ENCODE measurements around the gene SERPINA5. TPM values are rescaled to one million over a fixed set of nuclear protein-coding genes. Genes with fewer than 3 reads are reported as not detected.
A peak's percentile ranks its signal among the peaks of the same experiment; 100 is the strongest.

Gene SERPINA5
- total and polyA plus RNA-seq, 2 of the 13 experiments (the other 11 are each of a cell fraction or from before 2014, with no cell fraction given) = 449 to 498 TPM

DNA sequence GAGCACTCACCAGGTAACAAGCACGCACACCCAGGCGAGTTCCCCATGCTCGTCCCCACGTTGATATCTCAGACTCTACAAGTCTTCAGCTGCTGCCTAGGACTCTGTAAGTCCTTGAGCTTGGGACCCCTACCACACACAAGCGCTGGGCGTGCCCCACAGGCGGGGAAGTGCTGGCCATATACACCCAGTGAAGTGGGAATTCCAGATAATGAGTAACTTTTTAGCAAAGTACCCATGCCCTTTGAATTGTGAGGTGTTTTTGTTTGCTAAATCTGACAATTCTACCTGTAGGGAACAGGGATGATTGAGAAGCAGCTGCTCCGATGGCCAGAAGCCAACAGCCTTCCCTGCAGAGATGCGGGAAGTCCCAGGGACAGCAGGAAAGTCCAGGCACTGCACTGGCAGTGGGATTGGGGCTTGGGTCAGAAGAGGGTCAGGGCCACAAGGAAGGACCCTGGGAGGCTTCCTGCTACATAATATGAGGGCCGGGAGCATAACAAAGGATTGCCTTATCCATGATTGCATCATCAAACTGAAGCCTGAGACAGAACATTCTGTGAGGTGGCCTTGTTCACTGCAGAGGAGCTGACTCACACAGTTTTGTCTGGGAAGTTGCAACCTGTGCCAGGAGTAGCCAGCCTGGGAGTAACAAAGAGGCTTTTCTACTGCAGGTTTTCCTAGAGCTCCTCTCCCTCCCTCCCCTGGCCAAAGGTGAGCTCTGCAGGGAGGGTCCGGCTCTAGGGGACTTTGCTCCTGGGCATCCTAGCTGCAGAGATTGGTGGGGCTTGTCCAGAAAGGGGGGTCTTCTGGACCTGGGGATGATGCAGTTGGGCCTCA is 17.8 kb downstream of the SERPINA5 start (continued):
- TF ChIP-seq POLR2G (IDR thresholded peaks at IDR 0.05; ENCODE audit: low read depth, low read length) = peak; percentile 59; the same call in 1 of the 2 replicates
- TF ChIP-seq ZNF101 (CRISPR knock-in tag; IDR thresholded peaks at IDR 0.05; ENCODE audit: borderline replicate concordance, low read depth) = no peak
- TF ChIP-seq ZNF124 (CRISPR knock-in tag; IDR thresholded peaks at IDR 0.05) = peak; percentile 72; the same call in 1 of the 2 replicates
- peak; percentile 72; the same call in 1 of the 2 replicates for TF ChIP-seq DNMT3B (CRISPR knock-in tag; conservative IDR thresholded peaks at IDR 0.05)
- TF ChIP-seq, protein P1, sequence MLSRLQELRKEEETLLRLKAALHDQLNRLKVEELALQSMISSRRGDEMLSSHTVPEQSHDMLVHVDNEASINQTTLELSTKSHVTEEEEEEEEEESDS (CRISPR knock-in tag; IDR thresholded peaks at IDR 0.05; ENCODE audit: borderline replicate concordance) = 0 out of 2 replicates have a peak, but pooled peaks have one; percentile 41
- TF ChIP-seq MIER3 (CRISPR knock-in tag; IDR thresholded peaks at IDR 0.05; ENCODE audit: borderline replicate concordance) = peak; percentile 81
- TF ChIP-seq RBM22 (optimal IDR thresholded peaks at IDR 0.05; ENCODE audit: low read length) = no peak
- no peak for TF ChIP-seq JARID2 (CRISPR knock-in tag; IDR thresholded peaks at IDR 0.05; ENCODE audit: insufficient replicate concordance)
- TF ChIP-seq ZSCAN20 (CRISPR knock-in tag; IDR thresholded peaks at IDR 0.05; ENCODE audit: borderline replicate concordance) = peak; percentile 67; the same call in 1 of the 2 replicates
- TF ChIP-seq FOXK2 (IDR thresholded peaks at IDR 0.05) = peak; percentile 65; the same call in 1 of the 2 replicates
- peak; percentile 86 for TF ChIP-seq ATF1 (CRISPR knock-in tag; IDR thresholded peaks at IDR 0.05)
- TF ChIP-seq POLR2A (IDR thresholded peaks at IDR 0.05; ENCODE audit: insufficient read depth in 1 of 2, low read depth in 2 of 2, low read length in 2 of 2) = peak; percentile 53 to 65
- peak; percentile 45; the same call in 1 of the 2 replicates for TF ChIP-seq ZNF12 (CRISPR knock-in tag; IDR thresholded peaks at IDR 0.05)
- TF ChIP-seq, protein P2, sequence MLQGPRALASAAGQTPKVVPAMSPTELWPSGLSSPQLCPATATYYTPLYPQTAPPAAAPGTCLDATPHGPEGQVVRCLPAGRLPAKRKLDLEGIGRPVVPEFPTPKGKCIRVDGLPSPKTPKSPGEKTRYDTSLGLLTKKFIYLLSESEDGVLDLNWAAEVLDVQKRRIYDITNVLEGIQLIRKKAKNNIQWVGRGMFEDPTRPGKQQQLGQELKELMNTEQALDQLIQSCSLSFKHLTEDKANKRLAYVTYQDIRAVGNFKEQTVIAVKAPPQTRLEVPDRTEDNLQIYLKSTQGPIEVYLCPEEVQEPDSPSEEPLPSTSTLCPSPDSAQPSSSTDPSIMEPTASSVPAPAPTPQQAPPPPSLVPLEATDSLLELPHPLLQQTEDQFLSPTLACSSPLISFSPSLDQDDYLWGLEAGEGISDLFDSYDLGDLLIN (CRISPR knock-in tag; IDR thresholded peaks at IDR 0.05; ENCODE audit: borderline replicate concordance) = 0 out of 2 replicates have a peak, but pooled peaks have one; percentile 41
- TF ChIP-seq, protein P3, sequence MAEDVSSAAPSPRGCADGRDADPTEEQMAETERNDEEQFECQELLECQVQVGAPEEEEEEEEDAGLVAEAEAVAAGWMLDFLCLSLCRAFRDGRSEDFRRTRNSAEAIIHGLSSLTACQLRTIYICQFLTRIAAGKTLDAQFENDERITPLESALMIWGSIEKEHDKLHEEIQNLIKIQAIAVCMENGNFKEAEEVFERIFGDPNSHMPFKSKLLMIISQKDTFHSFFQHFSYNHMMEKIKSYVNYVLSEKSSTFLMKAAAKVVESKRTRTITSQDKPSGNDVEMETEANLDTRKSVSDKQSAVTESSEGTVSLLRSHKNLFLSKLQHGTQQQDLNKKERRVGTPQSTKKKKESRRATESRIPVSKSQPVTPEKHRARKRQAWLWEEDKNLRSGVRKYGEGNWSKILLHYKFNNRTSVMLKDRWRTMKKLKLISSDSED (CRISPR knock-in tag; IDR thresholded peaks at IDR 0.05) = no peak
- no peak for TF ChIP-seq ZNF777 (CRISPR knock-in tag; IDR thresholded peaks at IDR 0.05)
- TF ChIP-seq TAF15 (IDR thresholded peaks at IDR 0.05; ENCODE audit: low read depth, low read length, poor library complexity, severe bottlenecking) = no peak
- no peak for TF ChIP-seq ZNF567 (CRISPR knock-in tag; IDR thresholded peaks at IDR 0.05; ENCODE audit: borderline replicate concordance)
- TF ChIP-seq MAFG (CRISPR knock-in tag; IDR thresholded peaks at IDR 0.05) = peak; percentile 64; the same call in 1 of the 2 replicates
- TF ChIP-seq, protein P4, sequence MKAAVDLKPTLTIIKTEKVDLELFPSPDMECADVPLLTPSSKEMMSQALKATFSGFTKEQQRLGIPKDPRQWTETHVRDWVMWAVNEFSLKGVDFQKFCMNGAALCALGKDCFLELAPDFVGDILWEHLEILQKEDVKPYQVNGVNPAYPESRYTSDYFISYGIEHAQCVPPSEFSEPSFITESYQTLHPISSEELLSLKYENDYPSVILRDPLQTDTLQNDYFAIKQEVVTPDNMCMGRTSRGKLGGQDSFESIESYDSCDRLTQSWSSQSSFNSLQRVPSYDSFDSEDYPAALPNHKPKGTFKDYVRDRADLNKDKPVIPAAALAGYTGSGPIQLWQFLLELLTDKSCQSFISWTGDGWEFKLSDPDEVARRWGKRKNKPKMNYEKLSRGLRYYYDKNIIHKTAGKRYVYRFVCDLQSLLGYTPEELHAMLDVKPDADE (CRISPR knock-in tag; IDR thresholded peaks at IDR 0.05) = no peak
- peak; percentile 84 for TF ChIP-seq SP5 (CRISPR knock-in tag; IDR thresholded peaks at IDR 0.05; ENCODE audit: borderline replicate concordance, low read depth)
- no peak for TF ChIP-seq ZKSCAN5 (CRISPR knock-in tag; IDR thresholded peaks at IDR 0.05)
- TF ChIP-seq ZNF382 (CRISPR knock-in tag; IDR thresholded peaks at IDR 0.05; ENCODE audit: borderline replicate concordance) = no peak
- TF ChIP-seq, protein P5, sequence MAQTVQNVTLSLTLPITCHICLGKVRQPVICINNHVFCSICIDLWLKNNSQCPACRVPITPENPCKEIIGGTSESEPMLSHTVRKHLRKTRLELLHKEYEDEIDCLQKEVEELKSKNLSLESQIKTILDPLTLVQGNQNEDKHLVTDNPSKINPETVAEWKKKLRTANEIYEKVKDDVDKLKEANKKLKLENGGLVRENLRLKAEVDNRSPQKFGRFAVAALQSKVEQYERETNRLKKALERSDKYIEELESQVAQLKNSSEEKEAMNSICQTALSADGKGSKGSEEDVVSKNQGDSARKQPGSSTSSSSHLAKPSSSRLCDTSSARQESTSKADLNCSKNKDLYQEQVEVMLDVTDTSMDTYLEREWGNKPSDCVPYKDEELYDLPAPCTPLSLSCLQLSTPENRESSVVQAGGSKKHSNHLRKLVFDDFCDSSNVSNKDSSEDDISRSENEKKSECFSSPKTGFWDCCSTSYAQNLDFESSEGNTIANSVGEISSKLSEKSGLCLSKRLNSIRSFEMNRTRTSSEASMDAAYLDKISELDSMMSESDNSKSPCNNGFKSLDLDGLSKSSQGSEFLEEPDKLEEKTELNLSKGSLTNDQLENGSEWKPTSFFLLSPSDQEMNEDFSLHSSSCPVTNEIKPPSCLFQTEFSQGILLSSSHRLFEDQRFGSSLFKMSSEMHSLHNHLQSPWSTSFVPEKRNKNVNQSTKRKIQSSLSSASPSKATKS (CRISPR knock-in tag; IDR thresholded peaks at IDR 0.05) = 0 out of 2 replicates have a peak, but pooled peaks have one; percentile 11
- no peak for TF ChIP-seq ZNF879 (CRISPR knock-in tag; IDR thresholded peaks at IDR 0.05)
